ENCODE data around the gene MAN1A1. TPM values are rescaled to one million over a fixed set of nuclear protein-coding genes. Genes with fewer than 3 reads are reported as not detected.
"Not testable (repeated sequence)": the region's sequence is repeated elsewhere in the genome, so short reads cannot be mapped to it uniquely, and the experiment has no call there.

MAN1A1 gene
- total RNA-seq, 4 donors from 2014 or later: 210 to 247 (median 229) TPM

- no peak for ATAC-seq (ENCODE audit: low FRiP score)
- no peak for TF ChIP-seq CTCF (IDR thresholded peaks at IDR 0.05)
- DNase-seq (ENCODE audit: low spot score): no peak
Measured at GRCh38 chr6:119160911-119161310, 188.7 kb downstream of the MAN1A1 start.

GRCh38 chr6:119158057-119158848 is 191.3 kb downstream of the MAN1A1 start:
- DNase-seq (ENCODE audit: low spot score) (no peak), ATAC-seq (ENCODE audit: low FRiP score) (peak; percentile 86)
- TF ChIP-seq CTCF (IDR thresholded peaks at IDR 0.05): no peak

GRCh38 chr6:119157506-119157815 is 192.1 kb downstream of the MAN1A1 start:
- no peak for ATAC-seq (ENCODE audit: low FRiP score)
- no peak for TF ChIP-seq CTCF (IDR thresholded peaks at IDR 0.05)

GRCh38 chr6:119156757-119157505 is 192.6 kb downstream of the MAN1A1 start:
- no peak for DNase-seq (ENCODE audit: low spot score)
- no peak for ATAC-seq (ENCODE audit: low FRiP score)
- no peak for TF ChIP-seq CTCF (IDR thresholded peaks at IDR 0.05)

More at GRCh38 chr6:119157506-119157815, 192.1 kb downstream of the MAN1A1 start:
- no peak for DNase-seq (ENCODE audit: low spot score)

- DNase-seq (ENCODE audit: low spot score); ATAC-seq (ENCODE audit: low FRiP score): not testable (repeated sequence)
Measured at GRCh38 chr6:119156082-119156481, 193.5 kb downstream of the MAN1A1 start.

- no peak for DNase-seq (ENCODE audit: low spot score)
- no peak for ATAC-seq (ENCODE audit: low FRiP score)
- TF ChIP-seq CTCF (IDR thresholded peaks at IDR 0.05): no peak
Measured at GRCh38 chr6:119152187-119152586, 197.4 kb downstream of the MAN1A1 start.

- peak; percentile 72 for ATAC-seq (ENCODE audit: low FRiP score)
- TF ChIP-seq CTCF (IDR thresholded peaks at IDR 0.05): no peak
Measured at GRCh38 chr6:119148825-119149525, 200.6 kb downstream of the MAN1A1 start.

More at GRCh38 chr6:119148825-119149525, 200.6 kb downstream of the MAN1A1 start:
- no peak for DNase-seq (ENCODE audit: low spot score)

Data from omental fat pad (tissue), 4 donors.